Measurements from ENCODE around the gene VCX2.
"Not testable (repeated sequence)": the region's sequence is repeated elsewhere in the genome, so short reads cannot be mapped to it uniquely, and the experiment has no call there.

Gene VCX2

DNA sequence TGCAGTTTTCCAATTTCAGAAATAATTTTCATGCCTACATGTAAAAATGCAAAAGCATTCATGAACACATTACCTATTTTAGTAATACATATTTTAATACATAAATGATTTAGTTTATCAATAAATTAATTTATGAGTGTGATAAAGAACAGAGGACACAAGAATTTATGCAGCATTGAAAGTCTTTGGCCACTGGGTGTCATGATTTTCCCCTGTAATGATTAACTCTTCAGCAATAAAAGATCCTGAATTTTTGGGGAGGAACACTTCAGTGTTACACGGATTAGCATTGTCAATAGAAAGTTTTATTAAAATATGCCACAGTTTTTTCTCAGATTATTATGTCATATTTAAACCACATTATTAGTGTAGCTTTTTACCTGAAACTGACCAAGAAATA, 8.6 kb upstream of the VCX2 start:
- Histone ChIP-seq H3K4me1 (ENCODE audit: control insufficient read depth in 1 of 2, insufficient read depth in 1 of 2, low read depth in 1 of 2, low read length in 1 of 2) (no peaks in the 10 kb centered on the region), H3K27ac (no peak overlapping the region), H3K4me3 (ENCODE audit: low read depth in 1 of 2, low read length in 1 of 2) (no peak overlapping the region), H3K36me3 (no peaks in the 10 kb centered on the region), H3K27me3 (no peaks in the 10 kb centered on the region), H3K9me3 (no peaks in the 10 kb centered on the region)
- TF ChIP-seq, protein P1, sequence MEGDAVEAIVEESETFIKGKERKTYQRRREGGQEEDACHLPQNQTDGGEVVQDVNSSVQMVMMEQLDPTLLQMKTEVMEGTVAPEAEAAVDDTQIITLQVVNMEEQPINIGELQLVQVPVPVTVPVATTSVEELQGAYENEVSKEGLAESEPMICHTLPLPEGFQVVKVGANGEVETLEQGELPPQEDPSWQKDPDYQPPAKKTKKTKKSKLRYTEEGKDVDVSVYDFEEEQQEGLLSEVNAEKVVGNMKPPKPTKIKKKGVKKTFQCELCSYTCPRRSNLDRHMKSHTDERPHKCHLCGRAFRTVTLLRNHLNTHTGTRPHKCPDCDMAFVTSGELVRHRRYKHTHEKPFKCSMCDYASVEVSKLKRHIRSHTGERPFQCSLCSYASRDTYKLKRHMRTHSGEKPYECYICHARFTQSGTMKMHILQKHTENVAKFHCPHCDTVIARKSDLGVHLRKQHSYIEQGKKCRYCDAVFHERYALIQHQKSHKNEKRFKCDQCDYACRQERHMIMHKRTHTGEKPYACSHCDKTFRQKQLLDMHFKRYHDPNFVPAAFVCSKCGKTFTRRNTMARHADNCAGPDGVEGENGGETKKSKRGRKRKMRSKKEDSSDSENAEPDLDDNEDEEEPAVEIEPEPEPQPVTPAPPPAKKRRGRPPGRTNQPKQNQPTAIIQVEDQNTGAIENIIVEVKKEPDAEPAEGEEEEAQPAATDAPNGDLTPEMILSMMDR (IDR thresholded peaks at IDR 0.05) = no peak

DNA sequence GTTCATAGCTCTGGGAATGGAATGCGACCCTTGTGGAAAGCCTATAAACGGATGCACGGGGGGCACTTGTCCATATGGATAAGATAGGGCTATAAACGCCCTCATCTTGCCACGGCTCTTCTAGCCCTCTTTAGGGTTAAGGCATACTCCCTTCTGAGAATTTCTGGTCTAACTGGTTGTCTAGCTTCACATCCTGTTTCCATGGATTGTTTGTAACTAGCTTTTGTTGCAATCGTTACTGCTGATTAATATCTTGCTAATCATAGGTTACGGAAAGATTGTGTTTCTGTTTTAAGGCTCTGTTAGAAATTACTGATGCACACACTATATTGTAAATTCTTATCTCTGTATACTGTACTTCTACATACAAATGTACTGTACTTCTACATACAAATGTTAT, 17.1 kb downstream of the VCX2 start:
- not testable (repeated sequence) for H3K4me1 ChIP-seq (ENCODE audit: control insufficient read depth in 1 of 2, insufficient read depth in 1 of 2, low read depth in 1 of 2, low read length in 1 of 2); H3K9me3 ChIP-seq; H3K4me3 ChIP-seq (ENCODE audit: low read depth in 1 of 2, low read length in 1 of 2); H3K27me3 ChIP-seq; H3K36me3 ChIP-seq; H3K27ac ChIP-seq

DNA sequence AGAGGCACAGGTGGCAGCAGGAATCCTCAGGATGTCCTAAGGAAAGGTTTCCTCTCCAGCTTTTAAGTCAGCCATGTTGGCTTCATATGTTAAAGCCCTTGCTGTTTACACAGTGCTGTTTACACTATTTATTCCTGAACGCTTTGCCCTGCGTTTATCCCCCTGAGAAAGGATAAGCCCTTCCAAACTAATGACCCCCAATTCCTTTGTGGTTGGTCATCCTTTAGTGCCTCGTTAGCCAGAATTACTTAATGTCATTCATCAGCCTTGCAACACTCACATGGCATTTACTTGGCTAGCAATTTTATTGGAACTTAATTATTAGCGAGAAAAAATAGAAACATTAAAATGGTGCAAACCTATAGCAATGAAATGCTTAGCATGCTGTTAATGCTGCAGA, 23.8 kb downstream of the VCX2 start:
- TF ChIP-seq, protein P1 (IDR thresholded peaks at IDR 0.05) = no peak
- no peaks in the 10 kb centered on the region for H3K27me3 ChIP-seq
- H3K9me3 ChIP-seq = no peaks in the 10 kb centered on the region
- H3K4me3 ChIP-seq (ENCODE audit: low read depth in 1 of 2, low read length in 1 of 2) = no peak overlapping the region
- H3K27ac ChIP-seq = no peak overlapping the region
- no peaks in the 10 kb centered on the region for H3K4me1 ChIP-seq (ENCODE audit: control insufficient read depth in 1 of 2, insufficient read depth in 1 of 2, low read depth in 1 of 2, low read length in 1 of 2)
- no peaks in the 10 kb centered on the region for H3K36me3 ChIP-seq

DNA sequence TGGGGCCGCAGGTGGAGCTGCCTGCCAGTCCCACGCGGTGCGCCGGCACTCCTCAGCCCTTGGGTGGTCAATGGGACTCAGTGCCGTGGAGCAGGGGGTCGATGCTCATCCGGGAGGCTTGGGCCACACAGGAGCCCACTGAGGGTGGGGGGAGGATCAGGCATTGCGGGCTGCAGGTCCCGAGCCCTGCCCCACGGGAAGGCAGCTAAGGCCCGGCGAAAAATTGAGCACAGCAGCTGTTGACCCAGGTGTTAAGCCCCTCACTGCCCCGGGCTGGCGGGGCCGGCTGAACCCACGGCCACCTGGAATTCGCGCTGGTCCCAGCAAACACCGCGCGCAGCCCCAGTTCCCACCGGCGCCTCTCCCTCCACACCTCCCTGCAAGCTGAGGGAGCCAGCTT, 26.1 kb downstream of the VCX2 start:
- Histone ChIP-seq H3K4me1 (ENCODE audit: control insufficient read depth in 1 of 2, insufficient read depth in 1 of 2, low read depth in 1 of 2, low read length in 1 of 2) (no peaks in the 10 kb centered on the region), H3K27ac (no peak overlapping the region), H3K27me3 (no peaks in the 10 kb centered on the region), H3K36me3 (no peaks in the 10 kb centered on the region), H3K4me3 (ENCODE audit: low read depth in 1 of 2, low read length in 1 of 2) (no peak overlapping the region), H3K9me3 (no peaks in the 10 kb centered on the region)
- TF ChIP-seq, protein P1 (IDR thresholded peaks at IDR 0.05) = no peak

DNA sequence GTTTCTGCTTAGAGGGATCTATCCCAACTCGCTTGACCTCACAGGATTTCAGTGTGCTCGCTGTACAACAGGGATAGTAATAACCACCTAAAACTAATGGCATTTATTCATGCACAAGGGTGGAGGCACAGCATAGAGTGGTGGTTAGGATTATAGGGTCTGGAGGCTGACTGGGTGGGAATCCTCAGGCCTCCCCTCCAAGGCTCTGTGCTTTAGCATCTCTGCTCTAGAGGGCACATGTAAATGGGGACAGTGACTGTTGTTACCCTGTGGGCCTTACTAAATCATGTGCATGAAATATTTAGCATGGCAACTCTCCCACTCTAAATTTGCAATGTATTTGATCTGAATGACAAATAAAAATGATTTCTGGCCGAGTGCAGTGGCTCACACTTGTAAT, 29.2 kb downstream of the VCX2 start:
- no peaks in the 10 kb centered on the region for H3K4me1 ChIP-seq (ENCODE audit: control insufficient read depth in 1 of 2, insufficient read depth in 1 of 2, low read depth in 1 of 2, low read length in 1 of 2)
- TF ChIP-seq, protein P1 (IDR thresholded peaks at IDR 0.05) = no peak
- H3K27ac ChIP-seq = no peak overlapping the region
- no peak overlapping the region for H3K4me3 ChIP-seq (ENCODE audit: low read depth in 1 of 2, low read length in 1 of 2)
- no peaks in the 10 kb centered on the region for H3K27me3 ChIP-seq
- H3K9me3 ChIP-seq = no peaks in the 10 kb centered on the region
- no peaks in the 10 kb centered on the region for H3K36me3 ChIP-seq

DNA sequence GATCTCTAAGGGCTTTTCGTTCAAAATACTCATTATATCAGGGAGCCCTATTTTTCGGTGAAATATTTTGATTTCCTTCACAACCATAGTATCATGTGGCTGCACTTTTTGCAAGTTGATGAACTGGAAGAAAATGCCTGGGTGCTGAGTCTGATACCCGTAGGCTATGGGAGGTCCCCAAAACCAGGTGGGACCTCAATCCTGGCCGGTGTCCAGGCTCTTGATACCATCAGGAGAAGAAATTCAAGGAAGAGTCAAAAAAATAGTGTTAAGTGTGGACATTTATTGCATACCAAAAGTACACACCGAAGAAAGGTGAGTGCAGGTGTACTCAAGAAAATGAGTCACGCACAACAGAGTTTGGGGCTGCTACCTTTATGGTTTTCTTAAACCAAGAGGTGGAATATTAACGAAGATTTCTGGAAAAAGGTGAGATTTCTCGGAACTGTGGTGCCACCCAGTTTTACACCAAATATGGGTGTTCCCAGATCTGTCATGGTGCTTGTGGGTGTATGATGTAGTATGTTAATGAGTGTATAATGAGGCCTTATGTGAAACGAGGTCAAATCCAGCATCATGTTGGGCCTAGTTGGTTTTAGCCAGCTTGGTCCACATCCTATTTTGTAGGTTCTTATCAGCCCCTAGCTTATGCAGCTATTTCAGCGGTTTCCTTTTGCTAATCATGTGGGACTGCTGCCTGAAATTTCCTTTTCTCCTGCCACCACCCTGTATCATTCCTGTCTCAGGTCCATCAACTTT, 29.9 kb downstream of the VCX2 start:
- H3K36me3 ChIP-seq = no peaks in the 10 kb centered on the region
- no peak overlapping the region for H3K27ac ChIP-seq
- H3K4me3 ChIP-seq (ENCODE audit: low read depth in 1 of 2, low read length in 1 of 2) = no peak overlapping the region
- H3K27me3 ChIP-seq = no peaks in the 10 kb centered on the region
- H3K4me1 ChIP-seq (ENCODE audit: control insufficient read depth in 1 of 2, insufficient read depth in 1 of 2, low read depth in 1 of 2, low read length in 1 of 2) = no peaks in the 10 kb centered on the region
- TF ChIP-seq, protein P1 (IDR thresholded peaks at IDR 0.05) = no peak
- H3K9me3 ChIP-seq = no peaks in the 10 kb centered on the region
